Measurements from ENCODE around the gene EIF2S3B. TPM values are rescaled to one million over a fixed set of nuclear protein-coding genes. Genes with fewer than 3 reads are reported as not detected.
A peak's percentile ranks its signal among the peaks of the same experiment; 100 is the strongest.
"Not testable (repeated sequence)": the region's sequence is repeated elsewhere in the genome, so short reads cannot be mapped to it uniquely, and the experiment has no call there.

Gene EIF2S3B
- total and polyA plus RNA-seq, 2 experiments from 2014 or later, result 0.39 to 8.9 TPM

DNA sequence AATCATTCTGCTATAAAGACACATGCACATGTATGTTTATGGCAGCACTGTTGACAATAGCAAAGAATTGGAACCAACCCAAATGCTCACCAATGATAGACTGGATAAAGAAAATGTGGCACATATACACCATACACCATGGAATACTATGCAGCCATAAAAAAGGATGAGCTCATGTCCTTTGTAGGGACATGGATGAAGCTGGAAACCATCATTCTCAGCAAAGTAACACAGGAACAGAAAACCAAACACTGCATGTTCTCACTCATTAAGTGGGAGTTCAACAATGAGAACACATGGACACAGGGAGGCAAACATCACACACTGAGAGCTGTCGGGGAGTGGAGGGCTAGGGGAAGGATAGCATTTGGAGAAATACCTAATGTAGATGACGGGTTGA, 18.4 kb upstream of the EIF2S3B start:
- H3K9ac ChIP-seq; H3K27me3 ChIP-seq (replicated peaks; ENCODE audit: insufficient read depth); H2AFZ ChIP-seq; H3K4me3 ChIP-seq; H3K4me1 ChIP-seq (ENCODE audit: insufficient read depth); in situ Hi-C loops (cut with MboI); H3K9me3 ChIP-seq (ENCODE audit: low read depth); DNase-seq; H3K27ac ChIP-seq; H3K9me2 ChIP-seq (ENCODE audit: insufficient read depth); H3K4me2 ChIP-seq (ENCODE audit: unreplicated experiment); H3K79me2 ChIP-seq (ENCODE audit: insufficient read depth); H3K36me3 ChIP-seq (ENCODE audit: low read depth); H3F3A ChIP-seq (ENCODE audit: insufficient read depth); H4K20me1 ChIP-seq (ENCODE audit: insufficient read depth): not testable (repeated sequence)
- 65 to 67% methylated on average over 2 of the region's 2 CpGs for WGBS, 2 experiments (ENCODE audit: low coverage in 1 of 2, low lambda C conversion rate in 2 of 2, missing lambda C conversion rate in 2 of 2)

DNA sequence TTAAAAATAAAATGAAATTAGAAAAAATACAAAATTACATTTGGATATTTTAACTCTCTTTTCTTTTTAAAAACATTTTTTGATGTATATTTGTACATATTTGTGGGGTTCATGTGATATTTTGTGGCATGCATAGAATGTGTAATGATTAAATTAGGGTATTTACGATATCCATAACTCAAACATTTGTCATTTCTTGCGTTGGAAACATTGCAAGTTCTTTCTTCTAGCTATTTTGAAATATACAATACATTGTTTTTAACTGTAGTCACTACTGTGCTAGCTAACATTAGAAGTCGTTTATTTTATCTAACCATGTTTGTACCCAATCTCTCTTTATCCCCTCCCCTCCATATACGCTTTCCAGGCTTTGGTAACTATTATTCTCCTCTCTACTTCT, 13.9 kb upstream of the EIF2S3B start:
- Histone ChIP-seq H3K27ac (no peak overlapping the region), H3K9me2 (ENCODE audit: insufficient read depth) (no peaks in the 10 kb centered on the region; the same call in 1 of the 2 replicates), H3K27me3 (replicated peaks; ENCODE audit: insufficient read depth) (no peaks in the 10 kb centered on the region), H2AFZ (no peak overlapping the region), H3K4me1 (ENCODE audit: insufficient read depth) (no peaks in the 10 kb centered on the region), H3K36me3 (ENCODE audit: low read depth) (no peaks in the 10 kb centered on the region), H4K20me1 (ENCODE audit: insufficient read depth) (no peaks in the 10 kb centered on the region), H3K4me3 (no peak overlapping the region), H3K9ac (no peak overlapping the region), H3K9me3 (ENCODE audit: low read depth) (no peaks in the 10 kb centered on the region), H3K79me2 (ENCODE audit: insufficient read depth) (no peaks in the 10 kb centered on the region), H3K4me2 (ENCODE audit: unreplicated experiment) (no peak overlapping the region), H3F3A (ENCODE audit: insufficient read depth) (no peaks in the 10 kb centered on the region)
- DNase-seq, result no peak
- no peak for TF ChIP-seq EZH2phosphoT487 (IDR thresholded peaks at IDR 0.05; ENCODE audit: insufficient read depth, low read depth)
- no peak for TF ChIP-seq EZH2 (IDR thresholded peaks at IDR 0.05; ENCODE audit: insufficient read depth, poor library complexity, severe bottlenecking)
- in situ Hi-C loops (cut with MboI), result no loop called here
- WGBS, 2 experiments (ENCODE audit: low coverage in 1 of 2, low lambda C conversion rate in 2 of 2, missing lambda C conversion rate in 2 of 2), result 62 to 67% methylated on average over 4 of the region's 4 CpGs

- 84 to 89% methylated on average over 2 of the region's 2 CpGs for WGBS, 2 experiments (ENCODE audit: low coverage in 1 of 2, low lambda C conversion rate in 2 of 2, missing lambda C conversion rate in 2 of 2)
Measured at GRCh38 chr12:10497602-10498001, 8.1 kb upstream of the EIF2S3B start.

GRCh38 chr12:10498042-10498441, 7.6 kb upstream of the EIF2S3B start:
- H3K4me1 ChIP-seq (ENCODE audit: insufficient read depth), result no peaks in the 10 kb centered on the region
- no peak overlapping the region for H3K4me3 ChIP-seq
- WGBS, 2 experiments (ENCODE audit: low coverage in 1 of 2, low lambda C conversion rate in 2 of 2, missing lambda C conversion rate in 2 of 2), result 0% methylated on average over 1 of the region's 1 CpG

More at GRCh38 chr12:10497602-10498001, 8.1 kb upstream of the EIF2S3B start:
- no peak overlapping the region for H3K27ac ChIP-seq
- no peak overlapping the region for H3K4me3 ChIP-seq
- no peak overlapping the region for H3K9ac ChIP-seq
- H3K27me3 ChIP-seq (replicated peaks; ENCODE audit: insufficient read depth), result no peaks in the 10 kb centered on the region
- H4K20me1 ChIP-seq (ENCODE audit: insufficient read depth), result no peaks in the 10 kb centered on the region
- no peaks in the 10 kb centered on the region for H3K9me3 ChIP-seq (ENCODE audit: low read depth)
- TF ChIP-seq EZH2 (IDR thresholded peaks at IDR 0.05; ENCODE audit: insufficient read depth, poor library complexity, severe bottlenecking), result no peak
- no peak for TF ChIP-seq EZH2phosphoT487 (IDR thresholded peaks at IDR 0.05; ENCODE audit: insufficient read depth, low read depth)
- H3K9me2 ChIP-seq (ENCODE audit: insufficient read depth), result no peaks in the 10 kb centered on the region
- H3F3A ChIP-seq (ENCODE audit: insufficient read depth), result no peaks in the 10 kb centered on the region
- no peak overlapping the region for H3K4me2 ChIP-seq (ENCODE audit: unreplicated experiment)
- H3K36me3 ChIP-seq (ENCODE audit: low read depth), result no peaks in the 10 kb centered on the region
- no peaks in the 10 kb centered on the region for H3K79me2 ChIP-seq (ENCODE audit: insufficient read depth)
- H3K4me1 ChIP-seq (ENCODE audit: insufficient read depth), result no peaks in the 10 kb centered on the region
- in situ Hi-C loops (cut with MboI), result no loop called here
- no peak overlapping the region for H2AFZ ChIP-seq
- no peak for DNase-seq

GRCh38 chr12:10501030-10501429, 4.7 kb upstream of the EIF2S3B start:
- WGBS, 2 experiments (ENCODE audit: low coverage in 1 of 2, low lambda C conversion rate in 2 of 2, missing lambda C conversion rate in 2 of 2), result 50 to 52% methylated on average over 3 of the region's 3 CpGs
- no peaks in the 10 kb centered on the region for H3K4me1 ChIP-seq (ENCODE audit: insufficient read depth)
- no peaks in the 10 kb centered on the region for H3K36me3 ChIP-seq (ENCODE audit: low read depth)
- peak; percentile 27 for DNase-seq
- no peak overlapping the region for H3K27ac ChIP-seq
- no peaks in the 10 kb centered on the region for H3K27me3 ChIP-seq (replicated peaks; ENCODE audit: insufficient read depth)
- TF ChIP-seq EZH2phosphoT487 (IDR thresholded peaks at IDR 0.05; ENCODE audit: insufficient read depth, low read depth) (no peak), EZH2 (IDR thresholded peaks at IDR 0.05; ENCODE audit: insufficient read depth, poor library complexity, severe bottlenecking) (no peak)
- H3K9me3 ChIP-seq (ENCODE audit: low read depth), result no peaks in the 10 kb centered on the region
- H3F3A ChIP-seq (ENCODE audit: insufficient read depth), result no peaks in the 10 kb centered on the region
- no peak overlapping the region for H3K4me2 ChIP-seq (ENCODE audit: unreplicated experiment)
- H3K9me2 ChIP-seq (ENCODE audit: insufficient read depth), result no peaks in the 10 kb centered on the region
- 0 out of 2 replicates have a peak overlapping the region, but pooled peaks have one; percentile 34 for H2AFZ ChIP-seq
- no peak overlapping the region for H3K9ac ChIP-seq
- H4K20me1 ChIP-seq (ENCODE audit: insufficient read depth), result no peaks in the 10 kb centered on the region
- H3K79me2 ChIP-seq (ENCODE audit: insufficient read depth), result no peaks in the 10 kb centered on the region
- in situ Hi-C loops (cut with MboI), result no loop called here
- H3K4me3 ChIP-seq, result no peak overlapping the region

More at GRCh38 chr12:10498042-10498441, 7.6 kb upstream of the EIF2S3B start:
- Histone ChIP-seq H3K4me2 (ENCODE audit: unreplicated experiment) (no peak overlapping the region), H3F3A (ENCODE audit: insufficient read depth) (no peaks in the 10 kb centered on the region), H3K9me3 (ENCODE audit: low read depth) (no peaks in the 10 kb centered on the region), H3K79me2 (ENCODE audit: insufficient read depth) (no peaks in the 10 kb centered on the region), H3K36me3 (ENCODE audit: low read depth) (no peaks in the 10 kb centered on the region), H3K9ac (no peak overlapping the region), H4K20me1 (ENCODE audit: insufficient read depth) (no peaks in the 10 kb centered on the region), H3K27ac (no peak overlapping the region), H2AFZ (no peak overlapping the region), H3K27me3 (replicated peaks; ENCODE audit: insufficient read depth) (no peaks in the 10 kb centered on the region), H3K9me2 (ENCODE audit: insufficient read depth) (no peaks in the 10 kb centered on the region)
- in situ Hi-C loops (cut with MboI), result no loop called here
- no peak for DNase-seq
- TF ChIP-seq EZH2 (IDR thresholded peaks at IDR 0.05; ENCODE audit: insufficient read depth, poor library complexity, severe bottlenecking) (no peak), EZH2phosphoT487 (IDR thresholded peaks at IDR 0.05; ENCODE audit: insufficient read depth, low read depth) (no peak)
